Measurements from ENCODE around the gene TRAPPC12. TPM values are rescaled to one million over a fixed set of nuclear protein-coding genes. Genes with fewer than 3 reads are reported as not detected.

Gene TRAPPC12
- polyA plus RNA-seq, 1 donor (not counting 4 experiments of a cell fraction or from before 2014, with no cell fraction given), result 44.2 TPM

DNA sequence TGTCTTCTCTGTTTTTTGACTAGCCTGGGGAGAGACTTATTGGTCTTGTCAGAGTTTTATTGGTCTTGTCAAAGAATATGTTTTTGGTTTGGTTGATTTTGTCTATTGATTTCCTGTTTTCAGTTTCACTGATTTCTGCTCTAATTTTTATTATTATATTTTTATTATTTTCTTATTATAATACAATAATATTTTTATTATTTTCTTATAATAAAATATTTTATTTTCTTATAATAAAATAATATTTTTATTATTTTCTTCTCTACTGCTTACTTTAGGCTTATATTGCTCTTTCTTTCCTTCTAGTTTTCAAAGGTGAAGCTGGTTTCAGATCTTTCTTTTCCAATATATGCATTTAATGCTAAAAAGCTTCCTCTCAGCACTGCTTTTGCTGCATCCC lies 62.0 kb downstream of the TRAPPC12 start:
- dilution Hi-C loops (cut with MboI; ENCODE audit: extremely low pct_ligation_motif_present, low sequenced_read_pairs), result no loop called here
- no peak overlapping the region for H3K9ac ChIP-seq (ENCODE audit: control insufficient read depth, extremely low read depth, insufficient read depth, low read length)
- FAIRE-seq (no peak), DNase-seq (ENCODE audit: low read depth, low spot score) (no peak)
- H3K27me3 ChIP-seq (ENCODE audit: control insufficient read depth, extremely low read depth, insufficient read depth, low read length), result no peaks in the 10 kb centered on the region
- no peak overlapping the region for H3K27ac ChIP-seq (ENCODE audit: control insufficient read depth, insufficient read depth, low read length)
- no peak for TF ChIP-seq EZH2 (IDR thresholded peaks at IDR 0.05; ENCODE audit: low read length)
- TF ChIP-seq, protein P1, sequence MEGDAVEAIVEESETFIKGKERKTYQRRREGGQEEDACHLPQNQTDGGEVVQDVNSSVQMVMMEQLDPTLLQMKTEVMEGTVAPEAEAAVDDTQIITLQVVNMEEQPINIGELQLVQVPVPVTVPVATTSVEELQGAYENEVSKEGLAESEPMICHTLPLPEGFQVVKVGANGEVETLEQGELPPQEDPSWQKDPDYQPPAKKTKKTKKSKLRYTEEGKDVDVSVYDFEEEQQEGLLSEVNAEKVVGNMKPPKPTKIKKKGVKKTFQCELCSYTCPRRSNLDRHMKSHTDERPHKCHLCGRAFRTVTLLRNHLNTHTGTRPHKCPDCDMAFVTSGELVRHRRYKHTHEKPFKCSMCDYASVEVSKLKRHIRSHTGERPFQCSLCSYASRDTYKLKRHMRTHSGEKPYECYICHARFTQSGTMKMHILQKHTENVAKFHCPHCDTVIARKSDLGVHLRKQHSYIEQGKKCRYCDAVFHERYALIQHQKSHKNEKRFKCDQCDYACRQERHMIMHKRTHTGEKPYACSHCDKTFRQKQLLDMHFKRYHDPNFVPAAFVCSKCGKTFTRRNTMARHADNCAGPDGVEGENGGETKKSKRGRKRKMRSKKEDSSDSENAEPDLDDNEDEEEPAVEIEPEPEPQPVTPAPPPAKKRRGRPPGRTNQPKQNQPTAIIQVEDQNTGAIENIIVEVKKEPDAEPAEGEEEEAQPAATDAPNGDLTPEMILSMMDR (optimal IDR thresholded peaks at IDR 0.05 in 1 of 3, IDR thresholded peaks at IDR 0.05 in 1 of 3, conservative IDR thresholded peaks at IDR 0.05 in 1 of 3; ENCODE audit: extremely low read depth in 1 of 3, insufficient read depth in 2 of 3, low read length in 3 of 3), result no peak
- H2AFZ ChIP-seq (ENCODE audit: control insufficient read depth, low read length), result no peak overlapping the region
- H3K9me3 ChIP-seq (ENCODE audit: control insufficient read depth, low read depth, low read length), result no peaks in the 10 kb centered on the region
- no peaks in the 10 kb centered on the region for H4K20me1 ChIP-seq (ENCODE audit: control insufficient read depth, extremely low read depth, insufficient read depth, low read length)
- no peaks in the 10 kb centered on the region for H3K79me2 ChIP-seq (ENCODE audit: control insufficient read depth, insufficient read depth, low read length)
- H3K4me3 ChIP-seq (ENCODE audit: control insufficient read depth in 2 of 3, extremely low read depth in 1 of 3, insufficient read depth in 2 of 3, low read depth in 1 of 3, low read length in 3 of 3), result no peak overlapping the region
- no peak overlapping the region for H3K4me2 ChIP-seq (ENCODE audit: control insufficient read depth, extremely low read depth, insufficient read depth, low read depth, low read length)
- no peaks in the 10 kb centered on the region for H3K9me1 ChIP-seq (ENCODE audit: control insufficient read depth, extremely low read depth, insufficient read depth, low read length)
- peaks cover 10 to 18% of the 10 kb centered on the region in 2 experiments for H3K36me3 ChIP-seq (ENCODE audit: control insufficient read depth in 2 of 2, extremely low read depth in 1 of 2, insufficient read depth in 2 of 2, low read length in 2 of 2)
- no peaks in the 10 kb centered on the region for H3K4me1 ChIP-seq (ENCODE audit: control insufficient read depth, extremely low read depth, insufficient read depth, low read length)

DNA sequence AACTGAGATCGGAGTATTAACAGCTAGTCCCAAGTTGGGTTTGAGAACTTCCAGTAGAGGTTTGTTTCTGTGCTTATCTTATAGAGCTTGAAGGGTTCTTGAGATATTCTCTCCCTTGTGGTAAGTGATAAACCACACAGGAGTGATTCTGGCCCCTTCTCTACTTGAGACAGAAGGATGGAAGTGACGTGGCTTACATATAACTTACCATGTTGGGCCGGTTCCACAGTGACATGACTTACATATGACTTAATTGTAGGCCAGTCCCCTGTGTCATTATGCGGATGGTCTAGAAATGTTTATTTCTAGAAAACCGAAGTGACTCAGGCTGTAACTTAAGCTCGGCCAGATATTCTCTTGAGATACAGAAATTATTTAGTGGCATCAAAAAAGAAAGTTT lies 62.7 kb downstream of the TRAPPC12 start:
- Histone ChIP-seq H3K9me3 (ENCODE audit: control insufficient read depth, low read depth, low read length) (no peaks in the 10 kb centered on the region), H2AFZ (ENCODE audit: control insufficient read depth, low read length) (no peak overlapping the region)

More for the DNA sequence above, 62.7 kb downstream of the TRAPPC12 start:
- FAIRE-seq (no peak), DNase-seq (ENCODE audit: low read depth, low spot score) (no peak)
- H3K79me2 ChIP-seq (ENCODE audit: control insufficient read depth, insufficient read depth, low read length), result no peaks in the 10 kb centered on the region
- no peak overlapping the region for H3K4me3 ChIP-seq (ENCODE audit: control insufficient read depth in 2 of 3, extremely low read depth in 1 of 3, insufficient read depth in 2 of 3, low read depth in 1 of 3, low read length in 3 of 3)
- no peaks in the 10 kb centered on the region for H3K27me3 ChIP-seq (ENCODE audit: control insufficient read depth, extremely low read depth, insufficient read depth, low read length)
- H3K36me3 ChIP-seq (ENCODE audit: control insufficient read depth in 2 of 2, extremely low read depth in 1 of 2, insufficient read depth in 2 of 2, low read length in 2 of 2), result peaks cover 13 to 22% of the 10 kb centered on the region in 2 experiments
- no peaks in the 10 kb centered on the region for H3K9me1 ChIP-seq (ENCODE audit: control insufficient read depth, extremely low read depth, insufficient read depth, low read length)
- dilution Hi-C loops (cut with MboI; ENCODE audit: extremely low pct_ligation_motif_present, low sequenced_read_pairs), result no loop called here
- TF ChIP-seq, protein P1 (optimal IDR thresholded peaks at IDR 0.05 in 1 of 3, IDR thresholded peaks at IDR 0.05 in 1 of 3, conservative IDR thresholded peaks at IDR 0.05 in 1 of 3; ENCODE audit: extremely low read depth in 1 of 3, insufficient read depth in 2 of 3, low read length in 3 of 3), result no peak
- no peak for TF ChIP-seq EZH2 (IDR thresholded peaks at IDR 0.05; ENCODE audit: low read length)
- no peaks in the 10 kb centered on the region for H4K20me1 ChIP-seq (ENCODE audit: control insufficient read depth, extremely low read depth, insufficient read depth, low read length)
- no peaks in the 10 kb centered on the region for H3K4me1 ChIP-seq (ENCODE audit: control insufficient read depth, extremely low read depth, insufficient read depth, low read length)
- H3K4me2 ChIP-seq (ENCODE audit: control insufficient read depth, extremely low read depth, insufficient read depth, low read depth, low read length), result no peak overlapping the region
- H3K27ac ChIP-seq (ENCODE audit: control insufficient read depth, insufficient read depth, low read length), result no peak overlapping the region
- no peak overlapping the region for H3K9ac ChIP-seq (ENCODE audit: control insufficient read depth, extremely low read depth, insufficient read depth, low read length)
